HG02571 (cell line): ENCODE measurements around the gene LMBR1L.
"Not testable (repeated sequence)": the region's sequence is repeated elsewhere in the genome, so short reads cannot be mapped to it uniquely, and the experiment has no call there.

Experiments used
- ATAC-seq: cut with Tn5 transposase; IDR thresholded peaks from one replicate; pipeline ENCODE4 v1.9.1; 2021; ENCODE audit warnings: mild to moderate bottlenecking, moderate library complexity; ENCODE audit not compliant: unreplicated experiment

Gene LMBR1L

DNA sequence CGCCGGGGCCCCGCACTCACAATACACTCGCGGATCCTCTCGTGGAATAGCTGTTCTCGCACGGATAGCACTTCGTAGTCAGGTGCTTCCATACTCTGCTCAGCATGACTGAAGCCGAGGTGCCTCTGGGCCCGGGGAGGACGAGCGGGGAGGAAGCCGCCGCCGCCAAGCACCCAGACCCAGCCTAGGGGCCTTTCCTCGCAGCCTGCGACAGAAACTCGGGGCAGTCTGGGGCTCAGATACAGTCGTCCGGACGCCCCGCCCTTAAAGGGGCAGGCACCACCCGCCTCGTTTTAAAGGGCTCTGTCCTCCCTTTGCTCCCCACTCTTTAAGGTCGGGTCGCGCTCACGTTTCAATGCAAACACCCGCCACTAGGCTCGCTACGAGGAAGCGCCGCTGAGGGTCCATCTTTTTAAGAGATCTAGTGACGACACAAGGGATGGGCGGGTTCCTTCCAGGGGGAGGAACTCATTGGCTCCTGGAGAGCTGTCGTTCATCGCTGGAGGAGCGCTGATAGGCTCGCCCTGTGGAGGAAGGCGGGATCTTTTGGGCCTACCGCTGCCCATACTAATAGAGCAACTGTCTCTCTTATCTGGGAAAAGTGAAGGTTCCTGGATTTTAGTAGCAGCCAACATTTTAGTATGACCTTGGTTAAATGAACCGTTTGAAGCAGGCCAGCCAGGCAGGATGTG, at the start of gene LMBR1L:
TSS of gene LMBR1L (minus strand) at position 384 of the 692 bp plus-strand sequence. CDS start at position 92, 292 bp downstream.
- peak; percentile 98 for ATAC-seq

DNA sequence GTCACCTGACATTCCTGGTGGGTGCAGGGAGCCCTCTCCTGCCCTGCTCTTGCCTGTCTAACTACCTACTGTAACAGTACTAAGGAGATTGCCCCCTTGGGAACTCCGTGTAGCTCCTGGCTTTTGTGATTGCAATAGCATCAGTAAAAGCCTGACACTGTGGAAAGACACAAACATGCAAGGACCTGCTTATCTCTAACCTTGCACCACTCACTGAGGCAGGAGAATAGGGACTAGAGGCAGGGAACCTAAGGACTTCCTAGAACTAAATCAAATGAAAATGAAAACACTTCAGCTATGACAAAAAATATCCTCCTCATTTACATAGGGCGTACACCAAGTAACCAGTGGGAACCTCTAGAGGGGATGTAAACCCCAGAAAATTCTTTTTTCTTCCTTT, 49.8 kb upstream of the LMBR1L start:
- ATAC-seq = no peak

DNA sequence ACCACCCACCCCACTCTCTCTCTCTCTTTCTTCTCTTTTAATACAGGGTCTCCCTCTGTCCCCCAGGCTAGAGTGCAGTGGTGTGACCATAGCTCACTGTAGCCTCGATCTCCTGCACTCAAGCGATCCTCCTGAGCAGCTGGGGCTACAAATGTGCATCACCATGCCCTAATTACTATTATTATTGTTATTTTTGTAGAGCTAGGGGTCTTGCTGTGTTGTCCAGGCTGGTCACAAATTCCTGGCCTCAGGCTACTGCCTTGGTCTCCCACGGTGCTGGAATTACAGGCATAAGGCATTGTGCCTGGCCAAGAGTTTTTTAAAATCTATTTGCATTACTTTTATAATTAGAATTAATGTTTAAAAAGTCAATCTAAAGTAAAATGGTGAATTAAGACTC, 43.6 kb upstream of the LMBR1L start:
- no peak for ATAC-seq

GRCh38 chr12:49147384-49147783, 36.7 kb upstream of the LMBR1L start:
- ATAC-seq = no peak

DNA sequence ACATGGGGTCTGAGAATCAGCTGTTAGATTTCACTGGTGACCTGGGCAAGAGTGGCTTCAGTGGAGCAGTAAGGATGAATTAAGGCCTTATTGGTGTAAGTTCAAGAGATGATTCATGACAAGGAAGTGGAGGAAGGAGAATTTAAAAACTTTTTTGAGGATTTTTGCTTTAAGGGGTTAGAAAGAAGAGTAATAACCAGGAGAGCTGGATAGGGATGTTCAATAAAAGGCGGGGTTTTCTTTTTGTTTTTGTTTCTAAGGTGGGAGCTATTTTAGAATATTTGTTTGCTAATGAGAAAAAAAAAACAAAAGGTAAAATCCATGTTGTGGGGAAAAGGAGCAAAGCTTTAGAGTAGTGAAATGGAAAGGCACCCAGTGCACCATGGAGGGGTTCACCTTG, 35.8 kb upstream of the LMBR1L start:
- ATAC-seq = no peak

DNA sequence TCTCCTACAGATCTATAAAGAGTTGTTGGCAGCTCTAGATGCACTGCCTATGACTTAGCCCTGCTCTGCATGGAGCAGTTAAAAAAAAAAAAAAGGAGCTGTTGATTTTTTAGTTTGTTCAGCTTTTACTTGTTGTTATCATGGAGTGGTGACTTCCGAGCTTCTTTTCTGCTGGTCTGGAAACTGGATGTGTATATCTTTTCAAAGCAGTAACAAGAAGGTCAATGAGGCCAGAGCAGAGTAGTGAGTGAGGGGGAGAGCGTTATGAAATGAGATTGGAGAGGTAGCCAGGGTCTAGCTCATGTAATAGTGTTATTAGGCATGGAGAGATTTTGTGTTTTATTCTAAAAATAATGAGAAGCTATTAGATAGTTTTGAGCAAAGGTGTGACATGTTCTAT, 33.7 kb upstream of the LMBR1L start:
- no peak for ATAC-seq

DNA sequence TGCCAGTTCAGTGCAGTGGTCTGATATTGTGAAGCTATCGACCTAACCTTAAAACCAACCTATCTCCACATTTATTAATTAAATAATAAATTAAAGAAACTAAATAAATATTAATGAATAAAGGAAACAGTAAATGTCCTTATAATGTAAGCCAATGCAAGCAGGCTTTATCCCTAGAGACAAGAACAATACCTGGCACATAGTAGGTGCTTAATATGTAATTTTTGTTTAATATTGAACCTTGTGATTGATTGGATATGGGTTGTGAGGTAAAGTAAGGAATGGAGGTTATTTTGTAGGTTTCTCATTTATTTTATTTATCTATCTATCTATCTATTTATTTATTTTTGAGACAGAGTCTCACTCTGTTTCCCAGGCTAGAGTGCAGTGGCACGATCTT, 28.4 kb upstream of the LMBR1L start:
- ATAC-seq = no peak

- no peak for ATAC-seq
Observed at GRCh38 chr12:49138587-49138986, 27.9 kb upstream of the LMBR1L start.

GRCh38 chr12:49137476-49137875, 26.8 kb upstream of the LMBR1L start:
- ATAC-seq = no peak

DNA sequence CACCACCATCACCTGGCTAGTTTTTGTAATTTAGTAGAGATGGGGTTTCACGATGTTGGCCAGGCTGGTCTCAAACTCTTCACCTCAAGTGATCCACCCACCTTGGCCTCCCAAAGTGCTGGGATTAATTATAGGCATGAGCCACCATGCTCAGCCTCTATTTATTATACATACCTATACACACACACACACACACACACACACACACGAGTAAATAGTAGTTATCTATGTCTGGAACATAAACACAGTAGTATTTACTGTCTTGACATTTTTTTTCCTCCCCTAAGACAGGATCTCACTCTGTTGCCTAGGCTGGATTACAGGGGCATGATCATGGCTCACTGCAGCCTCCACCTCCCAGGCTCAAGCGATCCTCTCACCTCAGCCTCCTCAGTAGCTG, 26.4 kb upstream of the LMBR1L start:
- ATAC-seq = not testable (repeated sequence)

DNA sequence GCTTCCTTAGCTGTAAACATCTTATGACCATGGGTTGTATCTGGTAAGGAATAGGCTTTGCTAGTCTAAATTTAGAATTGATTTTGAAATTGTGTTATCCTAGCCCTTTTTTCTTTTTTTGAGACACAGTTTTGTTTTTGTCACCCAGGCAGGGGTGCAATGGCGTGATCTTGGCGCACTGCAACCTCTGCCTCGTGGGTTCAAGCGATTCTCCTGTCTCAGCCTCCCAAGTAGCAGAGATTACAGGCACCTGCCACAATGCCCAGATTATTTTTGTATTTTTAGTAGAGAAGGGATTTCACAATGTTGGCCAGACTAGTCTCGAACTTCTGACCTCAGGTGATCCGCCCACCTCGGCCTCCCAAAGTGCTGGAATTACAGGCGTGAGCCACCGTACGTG, 22.9 kb upstream of the LMBR1L start:
- no peak for ATAC-seq

DNA sequence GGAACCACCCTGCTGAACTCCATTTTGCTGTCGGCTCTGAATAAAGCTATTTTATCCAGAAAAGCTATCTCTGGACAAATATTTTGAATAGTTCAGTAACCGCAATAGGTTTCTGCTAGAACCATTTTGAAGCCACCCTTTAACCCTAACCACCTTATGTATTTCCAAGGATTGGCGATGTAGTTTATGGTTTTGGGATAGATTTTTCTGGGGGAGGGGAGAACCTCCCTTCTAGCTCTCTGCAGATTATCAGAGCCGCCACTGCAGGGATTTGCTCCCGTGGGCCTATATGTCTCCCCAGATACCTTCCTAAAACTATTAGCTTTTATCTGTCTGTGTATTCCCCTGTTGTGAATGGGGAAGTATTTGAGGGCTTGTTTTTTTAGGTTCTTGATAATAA, 22.4 kb upstream of the LMBR1L start:
- ATAC-seq = no peak

GRCh38 chr12:49131894-49132461, 21.3 kb upstream of the LMBR1L start:
- no peak for ATAC-seq

- peak; percentile 63 for ATAC-seq
Observed at GRCh38 chr12:49131051-49131893, 20.6 kb upstream of the LMBR1L start, which contains the start of gene TUBA1B. Gene TUBA1B, minus strand, starts transcription at chr12:49131395. Its CDS starts 95 bp downstream, at chr12:49131300.

- peak; percentile 48 for ATAC-seq
Observed at GRCh38 chr12:49130151-49131050, 19.8 kb upstream of the LMBR1L start.

DNA sequence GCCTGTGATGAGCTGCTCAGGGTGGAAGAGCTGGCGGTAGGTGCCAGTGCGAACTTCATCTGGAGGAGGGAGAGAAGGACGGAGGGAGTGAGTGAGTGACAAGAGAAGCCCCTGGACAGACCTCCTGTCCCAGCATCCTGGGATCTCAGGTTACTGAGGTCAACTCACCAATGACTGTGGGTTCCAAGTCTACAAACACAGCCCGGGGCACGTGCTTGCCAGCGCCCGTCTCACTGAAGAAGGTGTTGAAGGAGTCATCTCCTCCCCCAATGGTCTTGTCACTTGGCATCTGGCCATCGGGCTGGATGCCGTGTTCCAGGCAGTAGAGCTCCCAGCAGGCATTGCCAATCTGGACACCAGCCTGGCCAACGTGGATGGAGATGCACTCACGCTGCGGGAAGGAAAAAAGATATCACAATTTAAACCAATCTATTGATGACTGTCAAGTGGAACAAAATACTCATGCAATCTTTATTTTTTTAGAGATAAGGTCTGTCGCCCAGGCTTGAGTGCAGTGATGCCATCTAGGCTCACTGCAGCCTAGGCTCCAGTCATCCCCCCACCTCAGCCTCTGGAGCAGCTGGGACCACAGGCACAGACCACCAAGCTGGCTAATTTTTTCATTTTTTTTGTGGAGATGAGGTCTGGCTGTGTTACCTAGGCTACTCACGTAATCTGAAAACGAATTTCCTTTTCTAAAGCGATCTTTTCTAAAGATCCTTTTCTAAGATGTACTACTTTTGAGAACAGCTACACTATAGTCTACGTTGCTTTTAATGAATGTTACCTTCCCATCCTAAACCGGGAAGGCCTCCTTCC, 18.9 kb upstream of the LMBR1L start:
- no peak for ATAC-seq

DNA sequence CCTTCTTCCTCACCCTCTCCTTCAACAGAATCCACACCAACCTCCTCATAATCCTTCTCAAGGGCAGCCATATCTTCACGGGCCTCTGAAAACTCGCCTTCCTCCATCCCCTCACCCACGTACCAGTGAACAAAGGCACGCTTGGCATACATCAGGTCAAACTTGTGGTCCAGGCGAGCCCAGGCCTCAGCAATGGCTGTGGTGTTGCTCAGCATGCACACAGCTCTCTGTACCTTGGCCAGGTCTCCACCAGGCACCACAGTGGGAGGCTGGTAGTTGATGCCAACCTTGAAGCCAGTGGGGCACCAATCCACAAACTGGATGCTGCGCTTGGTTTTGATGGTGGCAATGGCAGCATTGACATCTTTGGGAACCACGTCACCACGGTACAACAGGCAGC, 17.3 kb upstream of the LMBR1L start:
- not testable (repeated sequence) for ATAC-seq

DNA sequence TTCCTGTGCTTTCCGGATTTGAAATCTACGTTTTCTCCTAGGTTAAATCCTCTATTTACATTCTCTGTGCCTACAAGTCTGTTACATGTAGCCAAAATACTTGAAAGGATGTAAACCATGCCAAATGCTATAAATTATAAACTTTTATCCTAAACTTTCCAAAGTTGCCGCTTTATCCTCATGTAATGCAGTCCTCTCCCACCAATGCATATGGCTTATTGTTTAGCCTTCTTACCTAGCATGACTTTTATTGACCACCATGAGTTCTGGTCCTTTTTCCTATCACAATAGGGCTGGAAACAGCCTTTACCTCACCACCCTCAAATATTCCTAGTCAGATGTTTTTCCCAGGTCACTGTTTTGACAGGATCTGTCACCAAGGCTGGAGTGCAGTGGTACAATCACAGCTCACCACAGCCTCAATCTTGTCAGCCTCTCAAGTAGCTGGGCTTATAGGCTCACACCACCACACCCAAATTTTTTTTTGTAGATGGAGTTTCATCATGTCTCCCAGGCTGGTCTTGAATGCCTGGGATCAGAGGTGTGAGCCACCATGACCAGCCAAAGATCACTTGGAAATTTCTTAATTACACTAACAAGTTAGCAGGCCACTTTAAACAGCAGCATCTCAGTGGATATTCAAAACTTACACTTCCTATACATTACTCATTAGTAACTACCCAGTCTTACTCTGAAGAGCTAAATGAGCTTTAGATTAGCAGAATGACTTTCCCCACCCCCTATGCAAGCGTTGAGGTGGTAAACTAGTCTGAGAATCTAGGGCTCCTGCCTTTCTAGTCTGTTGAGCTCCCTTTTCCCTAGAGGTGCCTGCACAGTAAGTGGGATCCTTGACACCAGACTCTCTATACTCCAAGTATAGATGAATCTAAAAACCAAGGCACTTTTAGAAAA, 16.5 kb upstream of the LMBR1L start:
- ATAC-seq = no peak
